Measurements from ENCODE around the gene SLC22A2. TPM values are rescaled to one million over a fixed set of nuclear protein-coding genes. Genes with fewer than 3 reads are reported as not detected.
A peak's percentile ranks its signal among the peaks of the same experiment; 100 is the strongest.
"Not testable (repeated sequence)": the region's sequence is repeated elsewhere in the genome, so short reads cannot be mapped to it uniquely, and the experiment has no call there.

SLC22A2 gene
- total RNA-seq, 1 donor from 2014 or later, result 1.9 TPM

GRCh38 chr6:160249671-160250070 lies 8.9 kb downstream of the SLC22A2 start:
- DNase-seq (ENCODE audit: low spot score), result peak; percentile 11

GRCh38 chr6:160248538-160248937 lies 10.1 kb downstream of the SLC22A2 start:
- peak; percentile 43 for DNase-seq (ENCODE audit: low spot score)

- DNase-seq (ENCODE audit: low spot score), result peak; percentile 57
Measured at GRCh38 chr6:160247457-160247883, 11.2 kb downstream of the SLC22A2 start.

- no peak for DNase-seq (ENCODE audit: low spot score)
Measured at GRCh38 chr6:160240691-160241084, 17.9 kb downstream of the SLC22A2 start.

GRCh38 chr6:160239929-160240690 lies 18.5 kb downstream of the SLC22A2 start:
- DNase-seq (ENCODE audit: low spot score), result no peak

GRCh38 chr6:160238761-160239751 lies 19.6 kb downstream of the SLC22A2 start:
- DNase-seq (ENCODE audit: low spot score), result no peak

GRCh38 chr6:160238278-160238711 lies 20.3 kb downstream of the SLC22A2 start:
- no peak for DNase-seq (ENCODE audit: low spot score)

GRCh38 chr6:160237597-160238275 lies 20.9 kb downstream of the SLC22A2 start:
- peak; percentile 78 for DNase-seq (ENCODE audit: low spot score)

GRCh38 chr6:160236235-160236872 lies 22.3 kb downstream of the SLC22A2 start:
- not testable (repeated sequence) for DNase-seq (ENCODE audit: low spot score)

GRCh38 chr6:160233950-160234640 lies 24.5 kb downstream of the SLC22A2 start:
- DNase-seq (ENCODE audit: low spot score), result not testable (repeated sequence)

- DNase-seq (ENCODE audit: low spot score), result no peak
Measured at GRCh38 chr6:160227769-160228161, 30.9 kb downstream of the SLC22A2 start.

GRCh38 chr6:160227038-160227768 lies 31.4 kb downstream of the SLC22A2 start:
- no peak for DNase-seq (ENCODE audit: low spot score)

GRCh38 chr6:160226118-160226591 lies 32.5 kb downstream of the SLC22A2 start:
- no peak for DNase-seq (ENCODE audit: low spot score)

GRCh38 chr6:160224639-160225237 lies 33.9 kb downstream of the SLC22A2 start:
- no peak for DNase-seq (ENCODE audit: low spot score)

GRCh38 chr6:160222491-160222890 lies 36.1 kb downstream of the SLC22A2 start:
- no peak for DNase-seq (ENCODE audit: low spot score)

GRCh38 chr6:160221918-160222317 lies 36.7 kb downstream of the SLC22A2 start:
- DNase-seq (ENCODE audit: low spot score), result no peak

- no peak for DNase-seq (ENCODE audit: low spot score)
Measured at GRCh38 chr6:160221423-160221822, 37.2 kb downstream of the SLC22A2 start.

- no peak for DNase-seq (ENCODE audit: low spot score)
Measured at GRCh38 chr6:160218810-160219209, 39.8 kb downstream of the SLC22A2 start.

GRCh38 chr6:160217863-160218262 lies 40.8 kb downstream of the SLC22A2 start:
- DNase-seq (ENCODE audit: low spot score), result no peak

Measured in umbilical cord (tissue), 2 donors.